Stimulated activated CD8-positive, alpha-beta memory T cell treated with anti-CD3 and anti-CD28 coated beads, Interleukin-7, amount 100 ng/mL, for 48 hours (primary cell): ENCODE measurements around the gene SLC2A13.
"Not testable (repeated sequence)": the region's sequence is repeated elsewhere in the genome, so short reads cannot be mapped to it uniquely, and the experiment has no call there.

ENCODE experiments used
- DNase-seq, 2 donors: peaks; one replicate each; pipeline ENCODE4 v3.0.0-alpha.2; 2020; ENCODE audit warnings: low read depth in 1 of 2; ENCODE audit errors: extremely low read depth in 1 of 2

Gene SLC2A13

DNA sequence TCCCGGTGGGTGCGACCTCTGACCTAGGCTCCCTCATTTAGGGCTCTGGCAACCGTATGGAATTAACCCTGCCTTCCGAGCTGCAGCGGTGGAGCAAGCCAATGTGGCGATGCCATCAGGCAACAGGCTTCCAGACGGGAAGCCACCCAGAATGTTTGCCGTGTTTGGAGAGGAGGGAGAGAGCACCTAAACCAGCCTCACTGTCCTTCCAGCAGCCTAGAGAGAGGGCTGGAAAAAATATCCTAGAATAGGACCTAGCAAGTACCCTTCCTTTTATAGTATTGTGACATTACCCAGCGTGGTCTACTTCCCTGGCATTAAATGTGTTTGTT is 287 bp upstream of the SLC2A13 start:
- no peak for DNase-seq

DNA sequence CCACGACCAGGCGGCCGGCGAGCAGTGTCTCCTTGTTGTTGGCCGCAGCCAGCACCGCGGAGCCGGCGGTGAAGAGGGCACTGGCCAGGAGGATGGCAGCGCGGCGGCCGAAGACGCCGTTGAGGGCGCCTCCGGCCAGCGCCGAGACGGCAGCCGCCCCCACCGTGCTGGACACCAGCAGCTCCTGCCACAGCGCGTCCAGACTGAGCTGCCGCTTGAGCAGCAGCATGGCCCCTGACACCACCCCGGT is 691 bp downstream of the SLC2A13 start:
- DNase-seq = no peak

DNA sequence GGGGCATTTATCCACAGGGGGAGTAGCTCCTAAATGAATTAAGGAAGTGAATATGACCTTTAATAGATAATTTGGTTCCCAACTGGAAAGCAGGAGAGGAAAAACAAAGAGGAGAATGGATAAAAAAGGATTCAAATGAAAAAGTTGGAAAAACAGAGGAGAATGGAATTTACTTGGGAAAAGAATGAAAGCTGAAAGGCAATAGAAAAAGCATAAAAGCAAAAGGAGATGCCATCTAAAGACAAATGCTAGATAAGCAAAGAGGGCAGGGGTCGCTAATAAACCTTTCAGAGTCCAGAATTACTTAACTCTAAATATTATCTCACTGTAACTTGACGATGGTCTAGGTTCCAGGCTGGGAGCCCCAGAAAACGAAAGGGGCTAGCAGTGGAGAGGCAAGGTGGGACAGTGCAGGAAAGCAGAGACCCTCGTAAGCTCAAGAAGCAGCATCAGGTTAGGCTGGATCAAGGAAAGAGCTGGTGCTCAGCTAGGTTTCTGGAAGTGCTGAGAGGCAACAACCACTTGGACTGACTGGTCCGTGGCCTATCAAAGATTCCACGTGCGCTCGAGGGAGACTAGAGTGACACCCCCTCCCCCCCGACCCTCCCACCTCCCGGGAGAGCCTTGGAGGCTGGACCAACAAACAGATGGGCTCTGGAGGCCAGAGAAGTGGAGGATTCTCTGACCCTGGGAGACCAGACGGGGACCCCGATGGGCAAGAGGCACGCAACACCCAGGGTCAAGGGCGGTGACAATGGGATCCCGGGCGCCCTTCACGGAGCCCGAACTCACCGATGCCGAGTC is 1.2 kb downstream of the SLC2A13 start:
- DNase-seq = no peak

DNA sequence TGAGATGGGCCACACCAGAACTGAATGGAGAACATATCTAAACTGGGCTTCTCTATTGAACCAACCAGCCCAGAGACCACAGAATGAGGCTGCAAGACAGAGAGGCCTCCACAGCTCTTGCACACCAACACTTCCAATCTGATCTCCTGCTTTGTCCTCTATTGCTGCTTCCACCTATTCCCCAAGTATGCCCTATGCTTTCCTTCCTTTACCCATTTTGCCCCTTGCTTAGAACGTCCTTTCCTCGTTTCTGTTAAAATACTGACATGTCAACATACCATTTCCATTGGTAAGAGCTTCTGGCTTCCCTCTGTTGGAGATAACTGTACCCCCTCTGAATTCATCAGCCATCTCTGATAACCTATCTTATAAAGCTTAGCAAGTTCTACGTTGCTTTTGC is 2.8 kb downstream of the SLC2A13 start:
- DNase-seq = no peak

DNA sequence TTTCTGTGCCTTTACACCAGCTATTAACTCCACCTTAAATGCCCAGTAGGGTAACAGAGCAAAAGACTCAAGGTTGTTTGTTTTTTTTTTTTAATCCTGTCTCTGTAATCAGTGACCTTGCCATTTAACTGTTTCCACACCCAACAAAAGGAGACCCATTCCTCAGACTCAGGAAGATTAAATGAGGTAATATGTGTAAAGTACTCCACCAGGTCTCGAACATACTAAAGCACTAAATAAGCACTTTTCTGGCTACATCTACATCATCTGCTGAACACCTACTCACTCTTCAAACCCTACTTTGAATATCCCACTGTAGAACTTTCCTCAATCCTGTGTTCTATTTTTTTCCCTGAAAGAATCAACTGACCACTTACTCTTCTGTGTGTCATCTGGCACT is 4.1 kb downstream of the SLC2A13 start:
- DNase-seq = no peak

GRCh38 chr12:40099423-40099853 is 6.4 kb downstream of the SLC2A13 start:
- no peak for DNase-seq

DNA sequence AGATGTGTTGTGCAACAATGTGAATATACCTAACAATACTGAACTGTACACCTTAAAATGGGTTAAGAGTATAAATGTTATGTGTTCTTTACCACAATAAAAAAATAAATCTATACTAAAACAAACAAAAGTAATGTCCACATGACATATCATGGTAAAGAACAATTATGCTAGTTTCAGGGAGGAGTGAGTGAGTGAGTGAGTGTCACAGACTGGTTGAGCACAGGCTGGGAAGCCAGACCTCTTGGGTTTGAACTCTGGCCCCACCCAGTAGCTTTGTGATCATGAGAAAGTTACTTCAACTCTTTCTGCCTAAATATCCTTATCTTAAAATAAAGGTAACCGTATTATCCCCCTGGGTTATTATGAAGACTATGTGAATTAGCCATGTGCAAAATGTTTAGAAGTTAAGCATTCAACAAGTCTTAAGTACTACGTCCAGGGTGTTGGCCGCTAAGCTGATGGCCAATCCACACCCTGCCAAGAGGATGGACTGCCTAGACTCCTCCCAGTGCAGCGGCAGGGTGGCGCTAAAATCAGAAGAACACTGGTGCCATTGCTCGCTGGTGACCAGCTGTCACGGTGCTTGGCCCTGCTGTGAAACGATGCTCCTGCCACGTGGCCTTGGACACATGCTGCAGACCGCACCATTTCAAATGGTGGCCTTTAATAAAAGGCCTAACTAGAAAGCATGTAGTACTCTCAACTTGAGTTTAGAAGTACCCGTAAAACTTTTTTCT is 7.3 kb downstream of the SLC2A13 start:
- no peak for DNase-seq

- no peak for DNase-seq
These were observed 12.4 kb downstream of the SLC2A13 start for GRCh38 chr12:40093512-40093911.

DNA sequence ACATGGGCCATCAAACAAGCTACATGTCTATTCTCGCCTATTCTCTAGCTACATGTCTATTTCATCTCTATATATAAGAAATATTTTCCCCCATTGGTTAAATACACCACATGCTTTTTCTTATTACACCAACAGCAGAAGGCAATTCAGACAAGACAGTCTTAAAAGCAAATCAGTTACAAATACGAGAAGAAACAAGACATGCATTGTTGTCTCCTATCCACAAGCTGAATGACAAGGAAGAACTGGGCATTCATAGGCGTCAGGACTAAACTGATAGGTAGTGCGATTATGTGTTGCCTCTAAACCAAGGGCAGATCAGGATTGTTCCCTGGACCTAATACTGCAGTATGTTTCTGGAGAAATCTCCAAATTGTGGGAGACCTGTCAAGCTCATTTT is 19.4 kb downstream of the SLC2A13 start:
- DNase-seq = no peak

GRCh38 chr12:40078266-40078665 is 27.6 kb downstream of the SLC2A13 start:
- no peak for DNase-seq

- DNase-seq = no peak
These were observed 30.4 kb downstream of the SLC2A13 start for GRCh38 chr12:40075458-40075857.

DNA sequence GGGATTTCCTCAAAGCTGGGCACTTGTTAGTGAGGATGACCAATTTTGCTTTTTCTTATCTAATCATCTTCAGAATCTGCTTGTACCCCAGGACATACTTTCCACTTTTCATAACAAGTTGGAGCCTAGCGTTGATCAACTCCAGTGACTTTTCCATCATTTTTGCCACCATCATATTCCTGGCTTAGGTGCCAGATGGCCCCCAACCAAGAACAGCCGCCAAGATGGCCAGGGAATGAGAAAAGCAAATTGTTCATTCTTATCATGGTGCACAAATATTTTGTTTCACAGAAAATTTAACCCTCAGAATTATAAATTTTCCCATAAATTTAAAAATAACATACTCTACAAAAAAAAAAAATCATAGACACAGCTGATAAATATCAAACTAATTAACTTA is 37.5 kb downstream of the SLC2A13 start:
- no peak for DNase-seq

DNA sequence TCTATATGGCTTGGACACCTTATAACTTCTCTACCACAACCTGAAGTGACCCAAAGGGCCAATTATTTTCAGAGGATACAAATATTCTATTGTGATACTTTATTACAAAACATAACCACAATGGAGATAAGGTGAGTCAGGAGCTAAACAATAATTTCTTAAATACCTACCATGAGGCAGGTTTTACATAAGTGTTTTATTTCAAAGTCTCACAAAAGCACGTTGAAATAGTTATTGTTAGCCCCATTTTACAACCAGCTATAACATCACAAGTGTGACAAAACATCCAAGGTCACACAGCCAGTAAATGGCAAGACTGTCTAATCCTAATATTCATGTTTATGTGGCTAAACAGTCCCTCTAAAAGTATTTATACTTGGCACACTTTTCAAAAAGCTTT is 40.2 kb downstream of the SLC2A13 start:
- no peak for DNase-seq

GRCh38 chr12:40063414-40063813 is 42.5 kb downstream of the SLC2A13 start:
- DNase-seq = no peak

- no peak for DNase-seq
These were observed 47.1 kb downstream of the SLC2A13 start for GRCh38 chr12:40058721-40059190.

DNA sequence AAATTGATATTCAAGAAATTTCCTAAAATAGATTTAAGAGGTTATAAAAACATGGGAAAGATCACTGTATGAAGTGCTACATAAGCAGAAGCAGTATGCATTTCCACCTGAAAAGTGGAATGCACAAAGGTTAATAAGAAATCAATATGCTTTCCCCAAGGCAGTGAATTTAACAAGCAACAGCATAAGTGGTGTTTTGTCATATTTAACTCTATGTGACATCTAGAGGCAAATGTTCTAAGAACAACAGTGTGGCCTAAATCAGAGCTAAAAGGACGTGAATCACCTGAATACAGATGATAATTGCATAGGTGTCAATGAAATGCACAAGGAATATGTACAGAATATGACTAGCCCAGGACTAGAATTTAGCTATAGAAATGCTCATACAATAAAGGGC is 49.5 kb downstream of the SLC2A13 start:
- DNase-seq = no peak

- no peak for DNase-seq
These were observed 50.1 kb downstream of the SLC2A13 start for GRCh38 chr12:40055776-40056175.

- no peak for DNase-seq
These were observed 50.7 kb downstream of the SLC2A13 start for GRCh38 chr12:40055228-40055579.

DNA sequence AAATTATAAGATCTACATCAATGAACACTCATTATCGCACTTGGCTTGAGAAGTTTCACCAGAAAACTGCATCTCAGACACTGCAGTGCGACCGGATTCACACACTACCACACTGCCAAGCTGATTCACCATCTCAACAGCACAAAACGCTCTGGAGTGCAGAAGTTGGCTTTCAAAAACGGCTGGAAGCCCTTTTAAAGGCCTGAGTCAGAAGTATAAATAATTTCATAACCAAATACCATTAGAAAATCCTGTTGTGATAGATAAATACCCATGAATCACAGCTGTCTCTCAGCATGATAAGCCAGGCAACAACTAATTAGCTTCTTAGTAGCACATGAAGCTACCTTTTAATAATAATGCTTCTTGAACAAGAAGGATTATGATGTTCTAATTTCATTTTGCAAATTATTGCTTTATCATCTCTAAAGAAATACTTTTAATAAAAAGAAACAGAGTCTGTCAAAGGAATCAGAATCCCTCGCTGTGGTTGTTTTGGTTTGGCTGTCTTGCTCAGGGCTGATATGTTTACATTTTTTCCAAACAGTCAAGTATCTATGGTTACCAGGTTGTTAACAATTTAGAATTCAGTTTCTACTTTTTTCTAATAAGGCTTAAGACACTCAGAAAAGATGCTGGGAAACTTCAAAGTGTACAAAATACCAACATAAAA is 51.2 kb downstream of the SLC2A13 start:
- no peak for DNase-seq

DNA sequence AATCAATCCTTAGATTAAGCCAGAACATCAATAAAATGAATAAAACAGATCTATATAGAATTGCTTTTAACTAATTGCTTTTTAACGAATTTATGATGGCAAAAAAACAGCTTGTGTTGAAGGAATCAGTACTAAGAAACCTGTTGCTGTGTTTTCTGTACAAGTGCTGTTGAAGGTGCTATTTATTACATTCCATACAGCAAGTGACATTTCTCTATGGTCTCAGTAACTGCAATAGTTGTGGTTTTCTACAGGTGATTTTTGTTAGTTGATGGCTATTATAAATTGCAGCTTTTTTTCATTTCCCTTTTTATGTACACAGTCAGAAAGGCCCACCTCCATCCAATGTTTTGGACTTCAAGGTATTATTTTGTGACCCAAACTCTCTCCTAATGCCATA is 56.6 kb downstream of the SLC2A13 start:
- DNase-seq = no peak

- not testable (repeated sequence) for DNase-seq
These were observed 58.9 kb downstream of the SLC2A13 start for GRCh38 chr12:40047002-40047401.

- DNase-seq = no peak
These were observed 60.2 kb downstream of the SLC2A13 start for GRCh38 chr12:40045656-40046055.
